ENCODE results near the gene ZSCAN22. TPM values are rescaled to one million over a fixed set of nuclear protein-coding genes. Genes with fewer than 3 reads are reported as not detected.

Gene ZSCAN22
- total and polyA plus RNA-seq, 8 donors: 0.45 to 5.2 (median 1.3) TPM; not detected in 1

DNA sequence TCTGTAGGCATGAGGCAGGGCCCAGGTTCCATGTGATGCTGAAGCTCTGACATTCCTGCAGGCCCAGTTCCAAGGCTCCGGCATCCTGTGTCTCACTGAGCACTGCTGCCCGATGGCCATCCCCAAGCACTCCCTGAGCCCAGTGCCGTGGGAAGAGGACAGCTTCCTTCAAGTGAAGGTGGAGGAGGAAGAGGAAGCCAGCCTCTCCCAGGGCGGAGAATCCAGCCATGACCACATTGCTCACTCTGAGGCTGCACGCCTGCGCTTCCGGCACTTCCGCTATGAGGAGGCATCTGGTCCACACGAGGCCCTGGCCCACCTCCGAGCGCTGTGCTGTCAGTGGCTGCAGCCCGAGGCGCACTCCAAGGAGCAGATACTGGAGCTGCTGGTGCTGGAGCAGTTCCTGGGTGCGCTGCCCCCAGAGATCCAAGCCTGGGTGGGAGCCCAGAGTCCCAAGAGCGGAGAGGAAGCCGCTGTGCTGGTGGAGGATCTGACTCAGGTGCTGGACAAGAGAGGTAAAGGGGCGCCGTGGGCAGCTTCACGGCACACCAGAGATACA lies 8.0 kb downstream of the ZSCAN22 start:
- H3K4me1 ChIP-seq: peaks cover 0 to 5% (median 2%) of the 10 kb centered on the region in 4 donors
- no peak for DNase-seq

DNA sequence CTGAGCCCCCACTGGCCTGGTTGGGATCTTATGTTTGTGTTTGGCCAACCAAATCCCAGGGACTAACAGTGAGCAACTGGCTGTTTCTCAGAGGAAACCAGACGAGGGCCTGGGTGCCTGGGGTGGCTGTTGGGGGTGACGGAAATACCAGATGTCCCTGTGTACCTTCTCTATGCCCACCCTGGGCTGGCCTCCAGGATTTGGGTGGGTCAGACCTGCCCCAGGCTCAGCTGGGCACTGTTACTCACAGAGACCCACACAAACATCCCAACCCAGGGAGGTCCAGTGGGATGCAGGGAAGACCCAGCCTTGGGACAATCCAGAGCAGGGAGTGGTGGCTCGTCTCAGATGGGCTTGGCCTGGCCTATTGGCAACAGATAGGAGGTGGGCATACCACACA lies 8.8 kb downstream of the ZSCAN22 start:
- Histone ChIP-seq H3K4me3 (no peak overlapping the region), H3K9me3 (peaks cover 0 to 17% (median 11%) of the 10 kb centered on the region in 4 donors), H3K36me3 (peaks cover 29 to 60% (median 57%) of the 10 kb centered on the region in 4 donors), H3K4me1 (peaks cover 0 to 4% (median under 1%) of the 10 kb centered on the region in 4 donors), H3K27me3 (no peaks in the 10 kb centered on the region), H3K27ac (no peak overlapping the region)
- intact Hi-C loops (cut with DNase I; ENCODE audit: low total_unique reads): no loop called here
- WGBS, 5 donors: 76 to 92% (median 83%) methylated on average over 2 to 3 of the region's 3 CpGs
- no peak for TF ChIP-seq POLR2A (IDR thresholded peaks at IDR 0.05)
- no peak for TF ChIP-seq POLR2AphosphoS5 (IDR thresholded peaks at IDR 0.05)
- TF ChIP-seq EP300 (IDR thresholded peaks at IDR 0.05): no peak
- TF ChIP-seq, protein P1, sequence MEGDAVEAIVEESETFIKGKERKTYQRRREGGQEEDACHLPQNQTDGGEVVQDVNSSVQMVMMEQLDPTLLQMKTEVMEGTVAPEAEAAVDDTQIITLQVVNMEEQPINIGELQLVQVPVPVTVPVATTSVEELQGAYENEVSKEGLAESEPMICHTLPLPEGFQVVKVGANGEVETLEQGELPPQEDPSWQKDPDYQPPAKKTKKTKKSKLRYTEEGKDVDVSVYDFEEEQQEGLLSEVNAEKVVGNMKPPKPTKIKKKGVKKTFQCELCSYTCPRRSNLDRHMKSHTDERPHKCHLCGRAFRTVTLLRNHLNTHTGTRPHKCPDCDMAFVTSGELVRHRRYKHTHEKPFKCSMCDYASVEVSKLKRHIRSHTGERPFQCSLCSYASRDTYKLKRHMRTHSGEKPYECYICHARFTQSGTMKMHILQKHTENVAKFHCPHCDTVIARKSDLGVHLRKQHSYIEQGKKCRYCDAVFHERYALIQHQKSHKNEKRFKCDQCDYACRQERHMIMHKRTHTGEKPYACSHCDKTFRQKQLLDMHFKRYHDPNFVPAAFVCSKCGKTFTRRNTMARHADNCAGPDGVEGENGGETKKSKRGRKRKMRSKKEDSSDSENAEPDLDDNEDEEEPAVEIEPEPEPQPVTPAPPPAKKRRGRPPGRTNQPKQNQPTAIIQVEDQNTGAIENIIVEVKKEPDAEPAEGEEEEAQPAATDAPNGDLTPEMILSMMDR (IDR thresholded peaks at IDR 0.05): no peak
- DNase-seq: no peak

More for the DNA sequence above, 8.0 kb downstream of the ZSCAN22 start:
- Histone ChIP-seq H3K27me3 (no peaks in the 10 kb centered on the region), H3K36me3 (peaks cover 29 to 54% (median 52%) of the 10 kb centered on the region in 4 donors), H3K9me3 (peaks cover 0 to 17% (median 11%) of the 10 kb centered on the region in 4 donors), H3K4me3 (no peak overlapping the region), H3K27ac (no peak overlapping the region)
- intact Hi-C loops (cut with DNase I; ENCODE audit: low total_unique reads): no loop called here
- TF ChIP-seq, protein P1 (IDR thresholded peaks at IDR 0.05): no peak
- TF ChIP-seq POLR2A (IDR thresholded peaks at IDR 0.05): no peak
- no peak for TF ChIP-seq POLR2AphosphoS5 (IDR thresholded peaks at IDR 0.05)
- no peak for TF ChIP-seq EP300 (IDR thresholded peaks at IDR 0.05)
- WGBS, 5 donors: 91 to 97% (median 96%) methylated on average over 18 to 19 of the region's 19 CpGs

DNA sequence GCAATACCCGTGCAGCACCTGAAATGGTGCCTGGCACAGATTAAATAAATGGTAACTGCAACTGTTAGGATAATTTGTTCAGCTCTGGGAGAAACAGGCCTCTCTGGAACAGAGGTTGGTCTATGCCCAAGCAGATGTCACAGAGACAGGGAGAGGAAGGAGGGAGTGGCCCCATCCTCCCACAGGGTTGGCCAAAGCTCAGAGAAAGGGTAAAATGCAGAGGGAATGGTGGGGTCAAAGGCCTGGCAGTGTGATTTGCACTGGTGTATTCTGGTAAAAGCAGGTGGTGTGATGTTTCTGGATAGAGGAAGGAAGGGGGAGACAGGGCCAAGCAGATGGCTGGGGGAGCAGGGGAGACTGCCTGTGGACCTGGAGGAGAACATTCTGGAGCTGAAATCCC lies 9.4 kb downstream of the ZSCAN22 start:
- Histone ChIP-seq H3K27ac (no peak overlapping the region), H3K4me1 (no peaks in the 10 kb centered on the region), H3K4me3 (no peak overlapping the region), H3K27me3 (no peaks in the 10 kb centered on the region), H3K9me3 (peaks cover 0 to 17% (median 11%) of the 10 kb centered on the region in 4 donors), H3K36me3 (peaks cover 29 to 65% (median 63%) of the 10 kb centered on the region in 4 donors)
- WGBS, 5 donors: 93 to 100% (median 97%) methylated on average over 1 of the region's 1 CpG
- TF ChIP-seq EP300 (IDR thresholded peaks at IDR 0.05) (no peak), POLR2AphosphoS5 (IDR thresholded peaks at IDR 0.05) (no peak), POLR2A (IDR thresholded peaks at IDR 0.05) (no peak)
- TF ChIP-seq, protein P1 (IDR thresholded peaks at IDR 0.05): no peak
- DNase-seq: no peak
- intact Hi-C loops (cut with DNase I; ENCODE audit: low total_unique reads): no loop called here

DNA sequence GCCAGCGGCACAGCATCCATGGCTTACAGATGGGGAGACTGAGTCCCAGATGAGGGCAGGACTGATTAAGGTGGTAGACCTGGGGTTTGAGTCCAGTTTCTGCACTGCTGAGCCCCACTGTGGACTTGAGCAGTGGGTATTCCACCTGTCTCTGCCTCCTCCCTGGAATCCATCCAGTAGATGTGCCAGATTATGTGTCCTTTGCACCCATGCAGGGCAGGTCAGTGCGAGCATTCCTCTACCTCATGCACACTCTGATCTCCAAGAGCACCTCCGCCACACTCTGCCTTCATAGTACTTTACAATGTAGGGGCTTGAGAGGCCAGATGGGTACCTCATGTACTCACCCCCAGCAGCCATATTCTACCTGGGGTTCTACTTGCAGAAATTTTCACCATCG lies 10.0 kb downstream of the ZSCAN22 start:
- DNase-seq: no peak
- Histone ChIP-seq H3K9me3 (peaks cover 0 to 17% (median 11%) of the 10 kb centered on the region in 4 donors), H3K4me3 (no peak overlapping the region), H3K4me1 (no peaks in the 10 kb centered on the region), H3K27ac (no peak overlapping the region), H3K36me3 (peaks cover 29 to 71% (median 67%) of the 10 kb centered on the region in 4 donors), H3K27me3 (no peaks in the 10 kb centered on the region)
- TF ChIP-seq EP300 (IDR thresholded peaks at IDR 0.05) (no peak), POLR2AphosphoS5 (IDR thresholded peaks at IDR 0.05) (no peak), POLR2A (IDR thresholded peaks at IDR 0.05) (no peak)
- TF ChIP-seq, protein P1 (IDR thresholded peaks at IDR 0.05): no peak
- intact Hi-C loops (cut with DNase I; ENCODE audit: low total_unique reads): no loop called here
- 93 to 100% (median 98%) methylated on average over 4 of the region's 4 CpGs for WGBS, 5 donors
